HG03520 (cell line): ENCODE results near the gene TNS3.

ENCODE experiments used
- ATAC-seq: cut with Tn5 transposase; IDR thresholded peaks from one replicate; pipeline ENCODE4 v1.9.1; 2021; ENCODE audit warnings: mild to moderate bottlenecking, moderate library complexity; ENCODE audit not compliant: unreplicated experiment

The TNS3 gene

DNA sequence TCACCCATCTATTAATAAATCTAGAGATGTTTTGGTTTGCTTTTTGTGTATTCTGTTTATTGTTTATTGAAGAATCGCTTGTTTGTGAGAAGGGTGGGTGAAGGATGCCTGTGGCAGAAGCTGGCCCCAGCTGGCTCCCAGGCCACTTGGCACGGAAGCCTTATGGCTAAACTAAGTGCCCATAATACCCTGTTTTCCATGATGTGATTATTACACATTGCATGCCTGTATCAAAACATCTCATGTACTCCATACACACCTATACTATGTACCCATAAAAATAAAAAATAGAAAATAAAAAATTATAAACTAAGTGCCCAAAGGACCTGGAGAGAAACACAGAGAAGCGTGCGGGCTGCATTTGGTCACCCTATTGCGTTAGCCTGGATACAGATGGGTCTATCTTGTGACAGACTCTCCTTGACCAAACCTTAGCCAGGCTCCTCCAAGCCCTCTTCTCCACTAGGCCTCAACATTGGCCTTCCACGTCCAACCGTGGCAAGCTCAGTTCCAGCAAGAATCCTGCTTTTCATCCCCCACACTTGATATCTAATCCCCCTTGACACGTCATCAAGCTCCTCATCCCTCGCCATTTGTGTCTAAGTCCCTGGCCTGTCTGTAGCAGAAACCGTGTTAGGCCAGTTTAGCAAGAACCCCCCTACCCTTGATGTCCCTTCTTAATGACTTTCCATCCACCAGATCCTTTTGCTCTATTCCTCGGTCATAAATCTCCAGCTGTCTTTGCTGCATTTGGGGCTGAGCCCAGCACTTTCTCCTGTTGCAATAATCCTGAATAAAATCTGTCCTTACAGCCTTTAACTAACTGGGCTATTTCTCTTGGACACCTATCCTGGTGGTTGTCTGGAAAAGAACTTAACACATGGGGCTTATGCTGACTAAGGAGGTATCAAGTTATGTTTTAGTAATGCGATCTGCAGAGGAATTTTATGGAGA is 245.2 kb downstream of the TNS3 start:
- no peak for ATAC-seq

DNA sequence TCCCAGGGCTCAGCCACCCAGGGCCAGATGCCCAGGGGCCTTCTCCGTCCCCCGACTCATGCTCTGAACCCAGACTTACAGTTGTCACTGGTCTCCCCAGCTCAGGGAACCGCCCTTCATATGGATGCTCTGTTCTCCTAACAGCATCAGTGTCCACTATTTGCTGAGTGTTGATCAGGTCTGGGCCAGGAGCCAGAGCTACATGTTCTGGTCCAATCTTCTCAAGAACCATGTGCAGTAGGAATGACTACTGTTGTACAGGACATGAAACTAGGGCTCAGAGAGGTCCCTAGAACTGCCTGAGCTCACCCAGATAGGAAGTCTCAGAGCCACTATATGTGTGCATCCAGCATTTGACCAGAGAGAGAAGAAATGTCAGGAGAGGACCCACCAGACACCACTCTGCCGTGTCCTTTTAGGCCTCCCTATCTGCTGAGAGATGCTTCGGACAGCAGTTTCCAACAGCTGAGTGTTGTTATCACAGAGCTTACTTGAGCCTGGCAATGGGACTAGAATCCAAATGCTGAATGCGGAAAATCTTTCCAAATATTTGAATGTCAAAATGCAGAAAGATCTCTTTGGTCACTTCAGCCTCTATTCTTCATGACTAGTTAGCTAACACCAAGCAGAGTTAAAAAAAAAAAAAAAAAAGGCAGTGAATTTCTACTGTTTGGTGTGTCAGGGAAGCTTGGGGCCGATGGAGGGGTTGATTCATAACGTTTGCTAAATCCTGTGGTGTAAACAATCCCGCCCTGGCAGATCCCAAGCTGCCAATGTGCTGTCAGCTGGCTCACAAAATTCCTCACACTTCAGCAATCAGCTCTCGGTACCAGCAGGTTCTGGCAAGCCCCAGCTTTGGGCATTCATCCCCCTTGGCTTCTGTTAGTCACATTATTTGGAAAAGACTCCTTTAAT is 246.1 kb downstream of the TNS3 start:
- ATAC-seq, result no peak

DNA sequence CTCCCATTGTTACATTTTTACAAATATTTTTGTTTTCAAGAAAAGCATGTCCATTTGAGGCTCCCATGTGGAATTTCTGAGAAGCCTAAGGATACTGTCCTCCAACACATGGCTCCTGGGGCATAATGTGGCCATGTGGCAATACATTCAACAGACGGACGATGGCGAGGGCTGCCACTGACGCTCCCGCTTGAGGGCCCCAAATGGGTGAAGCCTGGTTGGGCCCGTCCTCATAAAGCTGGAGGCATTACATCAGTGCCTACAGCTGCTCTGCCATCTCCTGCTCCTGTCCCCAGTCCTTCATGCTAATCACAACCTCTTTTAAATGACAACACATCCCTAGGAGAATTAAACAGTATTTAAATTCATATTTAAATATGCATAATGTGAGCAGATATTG is 246.8 kb downstream of the TNS3 start:
- no peak for ATAC-seq

DNA sequence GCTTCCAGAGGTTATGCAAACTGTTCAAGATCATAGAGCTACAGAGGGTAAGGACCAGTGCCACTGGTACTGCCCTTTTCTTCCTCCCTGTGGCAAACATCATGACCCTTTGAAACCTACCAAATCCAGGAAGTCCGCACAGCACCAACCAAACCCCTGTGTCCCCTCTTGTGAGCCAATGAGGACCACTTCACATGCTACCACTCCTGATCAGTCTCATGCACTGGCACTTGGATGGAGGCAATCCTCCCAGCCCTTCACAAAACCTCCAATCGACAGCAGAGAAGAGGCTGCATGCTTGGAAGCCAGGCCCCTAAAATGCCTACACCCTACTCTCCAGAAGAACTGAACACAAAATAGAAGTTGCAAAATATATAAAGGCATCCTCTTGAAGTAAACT is 248.0 kb downstream of the TNS3 start:
- ATAC-seq, result no peak

DNA sequence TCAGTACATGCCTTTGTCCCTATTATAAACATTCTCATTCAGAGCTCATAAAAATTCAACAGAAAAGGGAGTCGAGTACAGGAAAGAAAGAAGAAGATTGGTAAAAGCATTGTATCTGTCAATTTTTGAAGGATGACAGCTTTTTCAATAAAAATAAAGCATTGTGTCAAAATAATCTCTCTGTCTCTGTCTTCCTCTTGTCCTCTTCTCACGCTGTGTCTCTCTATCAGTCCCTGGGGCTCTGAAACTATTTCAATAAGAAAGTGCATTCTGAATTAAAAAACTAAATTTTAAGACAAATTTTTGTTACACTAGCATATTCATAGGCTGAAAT is 248.4 kb downstream of the TNS3 start:
- ATAC-seq, result no peak

DNA sequence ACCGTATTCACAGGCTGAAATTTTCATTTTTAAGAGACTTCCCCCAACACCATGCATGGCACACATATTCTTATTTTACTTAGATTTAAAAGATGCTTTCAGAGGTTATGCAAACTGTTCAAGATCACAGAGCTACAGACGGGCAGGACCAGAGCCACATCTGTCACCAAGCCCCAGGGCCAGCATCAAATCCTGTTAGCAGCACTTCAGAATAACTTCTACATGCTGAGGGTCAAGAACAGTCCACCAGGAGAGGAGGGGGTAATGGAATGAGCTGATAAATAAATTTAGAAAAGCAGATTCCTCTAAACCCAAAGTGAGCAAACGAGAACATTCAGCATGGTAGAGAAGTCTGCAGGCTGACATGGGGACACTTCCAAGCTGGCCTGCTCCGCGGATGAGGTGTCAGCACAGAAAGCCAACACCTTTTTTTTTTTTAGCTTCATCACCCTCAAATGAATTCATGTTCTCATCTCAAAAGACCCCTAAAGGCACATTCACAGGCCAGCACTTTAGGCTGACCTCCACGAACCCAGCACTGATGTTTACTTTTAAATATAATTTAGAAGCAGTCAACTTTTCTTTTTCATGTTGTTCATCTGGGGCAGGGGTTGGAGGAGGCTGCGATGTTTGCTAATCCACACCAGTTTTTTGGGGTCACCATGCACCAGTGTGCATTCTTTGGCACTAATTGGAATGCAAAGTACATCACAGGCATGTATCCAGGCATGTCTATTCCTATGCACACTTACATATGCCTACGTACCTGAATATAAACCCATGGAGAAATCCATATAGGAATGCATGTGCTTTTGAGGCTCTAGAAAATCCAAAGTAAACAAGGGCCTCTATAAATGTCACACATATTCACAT is 249.0 kb downstream of the TNS3 start:
- ATAC-seq, result no peak

DNA sequence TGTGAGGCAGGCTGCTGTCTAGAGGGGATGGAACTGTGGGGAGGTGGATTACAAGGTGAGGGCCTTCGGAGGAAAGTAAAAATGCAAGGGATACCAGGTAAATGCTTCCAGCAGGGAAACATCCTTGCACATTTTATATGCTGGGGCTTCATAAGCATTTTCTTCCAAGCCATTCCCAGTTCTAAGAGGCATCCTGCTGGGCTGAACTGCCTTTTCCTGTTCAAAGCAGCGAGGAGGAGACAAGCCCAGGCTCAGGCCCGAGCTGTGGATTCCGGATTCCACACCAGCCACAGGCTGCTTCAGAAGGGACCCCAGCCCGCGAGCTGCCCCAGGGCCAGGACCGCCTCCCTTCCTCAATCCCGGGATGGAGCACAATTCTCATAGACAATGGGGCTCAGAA is 249.7 kb downstream of the TNS3 start:
- ATAC-seq, result no peak

DNA sequence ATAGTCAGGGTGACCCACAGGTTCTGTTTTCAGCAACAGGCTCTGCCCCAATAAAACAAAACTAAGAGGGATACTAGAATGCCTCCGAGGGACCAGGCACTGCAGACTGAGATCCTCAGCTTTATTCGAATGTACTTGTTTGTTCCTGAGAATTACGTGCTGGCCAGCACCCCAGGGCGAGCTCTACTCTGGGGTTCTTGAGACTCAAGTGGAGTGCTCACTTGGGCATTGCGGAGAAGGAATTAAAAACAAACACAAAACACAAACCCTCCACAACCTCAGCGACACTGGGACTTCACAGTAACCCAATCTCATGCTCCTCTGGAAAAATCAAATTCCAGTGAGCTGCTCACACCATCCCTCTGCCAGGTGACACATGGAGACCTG is 250.7 kb downstream of the TNS3 start:
- ATAC-seq, result no peak

DNA sequence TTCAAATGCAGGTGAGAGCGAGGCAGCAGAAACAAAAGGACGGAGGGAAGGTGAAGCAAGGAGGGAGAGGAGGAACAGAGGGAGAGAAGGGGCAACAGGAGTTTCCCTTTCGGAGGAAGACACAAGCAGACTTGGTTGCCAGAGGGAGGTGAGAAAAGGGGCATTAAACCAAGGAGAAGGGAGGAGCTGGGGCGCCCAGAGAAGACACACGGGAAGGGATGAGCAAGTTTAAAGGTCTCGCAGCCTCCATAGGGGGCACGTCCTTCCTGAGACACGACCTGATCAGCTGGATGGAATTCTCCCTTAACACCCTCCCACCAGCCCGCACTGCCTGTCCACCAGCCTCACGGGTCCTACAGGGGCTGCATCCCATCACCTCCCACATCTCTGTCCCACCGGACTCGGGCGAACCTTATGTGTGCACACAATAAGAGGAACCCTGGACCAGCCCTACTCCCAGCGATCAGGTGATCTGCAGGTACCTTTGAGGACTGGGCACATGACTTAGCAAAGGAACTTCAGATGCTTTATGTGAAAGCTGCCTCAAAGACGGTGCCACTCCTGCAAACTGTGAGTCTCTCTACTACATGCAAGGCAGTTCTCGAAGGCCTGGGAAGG is 251.2 kb downstream of the TNS3 start:
- ATAC-seq, result no peak

DNA sequence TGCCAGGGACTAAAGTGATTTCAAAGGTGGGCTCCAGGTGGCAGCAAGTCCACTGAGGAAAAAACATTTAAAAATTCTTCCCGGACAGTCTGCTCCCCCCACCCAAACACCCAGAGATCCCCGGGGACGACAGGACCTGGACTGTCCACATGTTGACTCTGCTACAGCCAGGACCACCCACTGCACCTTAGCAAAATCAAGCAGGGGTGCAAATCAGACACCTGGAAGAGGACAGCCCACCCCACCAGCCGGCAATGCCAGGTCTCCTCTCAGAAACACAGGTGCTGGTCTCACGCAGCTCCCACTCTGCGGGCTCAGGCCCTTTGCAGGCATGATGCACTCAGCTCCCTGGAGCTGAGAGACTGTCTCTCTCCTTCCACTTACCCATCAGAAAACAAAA is 251.9 kb downstream of the TNS3 start:
- no peak for ATAC-seq

DNA sequence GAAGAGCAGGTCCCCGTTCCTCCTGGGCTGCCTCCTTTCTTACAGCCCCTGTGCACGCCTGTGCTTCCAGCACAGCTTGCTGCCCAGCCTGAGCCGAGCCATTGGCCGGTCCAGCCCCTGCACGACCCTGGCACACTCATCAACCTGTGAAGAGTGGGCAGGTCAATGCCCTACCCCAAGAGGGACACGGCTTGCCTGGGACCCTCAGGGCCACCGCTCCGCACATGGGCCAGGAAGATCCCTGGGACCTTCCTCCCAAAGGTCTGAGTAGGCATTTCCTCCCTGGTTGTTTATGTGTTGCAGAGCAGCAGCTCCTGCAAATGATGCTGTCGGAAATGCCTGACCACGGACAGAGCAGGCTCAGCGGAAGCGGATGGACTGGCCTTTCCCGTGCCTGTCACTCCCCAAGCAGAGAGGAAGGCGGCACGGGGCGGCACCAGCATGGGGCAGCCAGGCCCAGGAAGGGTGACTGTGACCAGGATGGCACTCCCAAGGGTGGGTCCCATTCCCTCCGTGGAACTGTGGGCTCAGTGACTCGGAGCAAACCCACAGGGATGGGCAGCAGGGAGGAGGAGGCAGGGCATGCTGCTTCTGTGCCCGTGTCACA is 252.5 kb downstream of the TNS3 start:
- no peak for ATAC-seq

DNA sequence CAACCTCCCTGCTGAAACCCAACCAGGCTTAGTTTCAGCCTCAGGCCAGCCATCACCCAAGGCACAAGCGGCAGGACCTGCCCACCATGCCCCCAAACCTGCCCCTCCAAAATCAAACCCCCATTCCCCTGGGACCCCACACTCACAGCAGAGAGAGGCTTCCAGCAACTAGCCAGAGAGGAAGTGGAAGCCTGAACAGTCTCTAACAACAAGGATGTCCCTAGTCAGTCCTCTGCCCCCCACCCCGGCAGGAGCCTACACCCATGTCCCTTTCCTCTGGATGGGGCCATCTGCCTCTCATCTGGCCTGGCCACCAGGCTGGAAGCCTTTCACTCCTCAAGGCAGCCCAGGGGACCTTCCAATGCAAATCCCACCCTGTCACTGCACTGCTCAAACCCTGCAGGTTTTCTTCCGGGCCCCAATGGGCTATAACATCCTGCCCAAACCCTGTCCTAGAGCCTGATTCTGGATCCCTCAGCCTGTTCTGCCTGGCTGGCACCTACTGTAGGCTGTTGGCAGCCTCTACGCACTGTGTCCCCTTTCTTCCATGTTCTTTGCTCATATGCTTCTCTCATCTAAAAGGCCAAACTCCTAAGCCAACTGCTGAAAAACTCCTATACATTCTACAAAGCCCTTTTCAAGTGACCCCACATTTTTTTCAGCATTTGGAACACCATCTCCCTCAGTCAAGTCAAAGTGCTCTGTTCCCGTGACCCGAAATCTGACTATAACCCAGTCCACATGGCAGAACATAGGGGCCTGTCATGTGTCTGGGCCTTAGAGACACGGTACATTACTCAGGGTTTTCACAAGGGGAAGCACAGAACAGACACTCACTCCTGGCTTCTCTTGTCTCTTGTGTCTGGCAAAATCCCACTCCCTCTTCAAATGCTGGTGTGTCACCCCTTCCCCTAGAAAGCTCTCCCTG is 253.3 kb downstream of the TNS3 start:
- ATAC-seq, result no peak

DNA sequence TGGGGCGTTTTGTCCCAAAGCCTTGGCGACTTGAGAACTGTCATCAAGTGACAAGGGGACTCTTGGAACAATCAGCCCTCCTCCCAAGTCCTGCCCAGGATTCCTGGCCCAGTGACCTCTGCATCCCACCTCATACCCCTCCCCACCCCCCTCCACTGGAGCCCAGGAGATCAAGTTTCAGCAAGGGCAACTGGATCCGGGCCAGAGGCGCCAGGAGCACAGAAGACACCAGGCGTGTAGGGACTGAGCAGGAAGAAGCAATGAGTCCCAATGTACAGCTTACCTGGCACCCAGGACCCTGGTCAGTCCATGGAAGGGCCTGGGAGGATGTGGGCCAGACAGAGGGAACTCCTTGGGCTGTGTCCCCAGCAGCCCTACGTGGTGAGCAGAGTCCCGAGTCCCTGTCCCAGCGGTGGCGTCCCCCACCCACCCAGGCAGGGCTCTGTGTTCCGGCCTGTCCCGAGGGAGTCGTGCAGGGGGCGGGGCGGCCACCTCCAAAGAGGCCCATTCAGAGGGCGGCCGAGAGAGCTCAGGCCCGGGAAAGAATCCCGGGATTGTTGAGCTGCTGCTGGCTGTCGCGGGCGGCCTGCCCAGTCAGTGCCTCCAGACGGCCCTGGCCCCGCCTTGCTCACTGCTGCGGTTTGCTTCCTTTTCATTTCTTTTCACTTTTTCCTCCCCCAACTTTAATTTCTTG is 254.1 kb downstream of the TNS3 start:
- no peak for ATAC-seq

DNA sequence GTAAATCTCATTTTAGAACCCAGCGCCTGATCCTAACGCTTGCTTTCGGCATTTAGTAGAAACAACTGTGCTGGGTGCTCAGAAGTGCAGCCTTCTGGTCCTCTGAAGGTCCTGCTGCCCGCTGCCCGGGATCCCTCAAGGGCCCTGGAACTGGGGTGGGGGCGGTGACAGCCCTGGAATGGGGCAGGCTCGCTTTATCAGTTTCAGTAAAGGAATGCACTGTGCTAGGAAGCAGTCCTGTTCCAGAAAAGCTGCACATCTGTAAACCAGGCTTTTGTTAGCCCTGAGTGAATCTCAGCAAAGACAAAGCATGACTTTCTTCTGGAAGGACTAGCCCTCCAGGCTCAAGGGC is 254.6 kb downstream of the TNS3 start:
- no peak for ATAC-seq

DNA sequence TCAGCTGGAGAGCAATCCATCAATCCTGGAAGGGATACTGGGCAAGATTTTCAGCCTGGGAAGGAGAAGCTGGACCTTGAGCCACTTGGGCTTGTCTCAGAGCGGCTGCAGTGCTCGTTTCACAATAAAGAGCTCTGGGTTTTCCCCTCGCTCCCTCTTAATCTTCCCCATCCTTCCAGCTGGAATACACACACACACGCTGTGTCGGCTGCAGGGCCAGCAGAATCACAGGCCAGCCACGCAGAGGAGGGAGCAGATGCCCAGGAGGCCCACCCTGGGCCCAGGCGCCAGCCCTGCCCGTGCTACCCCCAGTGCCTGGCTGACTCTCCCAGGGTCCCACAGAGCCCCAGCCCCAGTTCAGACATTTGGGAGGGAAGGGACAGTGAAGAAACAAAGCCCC is 255.1 kb downstream of the TNS3 start:
- no peak for ATAC-seq

DNA sequence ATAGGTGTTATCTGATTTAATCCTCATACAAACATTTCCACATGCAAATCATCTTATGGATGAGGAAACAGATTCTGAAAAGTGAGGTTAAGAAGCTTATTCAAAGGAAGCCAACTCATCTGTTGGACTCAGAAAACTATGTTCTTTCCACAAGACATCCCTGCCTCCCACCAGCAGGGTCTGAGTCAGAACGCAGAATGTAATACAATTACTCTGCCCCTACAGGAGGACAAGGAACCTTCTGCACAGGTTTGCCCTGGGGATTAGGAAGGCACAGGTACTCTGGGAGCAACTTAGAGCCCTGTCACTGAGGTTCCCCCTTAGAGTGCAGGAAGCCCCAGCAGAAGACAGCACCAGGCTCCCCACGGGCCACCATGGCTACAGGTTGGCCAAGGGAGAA is 255.7 kb downstream of the TNS3 start:
- no peak for ATAC-seq

DNA sequence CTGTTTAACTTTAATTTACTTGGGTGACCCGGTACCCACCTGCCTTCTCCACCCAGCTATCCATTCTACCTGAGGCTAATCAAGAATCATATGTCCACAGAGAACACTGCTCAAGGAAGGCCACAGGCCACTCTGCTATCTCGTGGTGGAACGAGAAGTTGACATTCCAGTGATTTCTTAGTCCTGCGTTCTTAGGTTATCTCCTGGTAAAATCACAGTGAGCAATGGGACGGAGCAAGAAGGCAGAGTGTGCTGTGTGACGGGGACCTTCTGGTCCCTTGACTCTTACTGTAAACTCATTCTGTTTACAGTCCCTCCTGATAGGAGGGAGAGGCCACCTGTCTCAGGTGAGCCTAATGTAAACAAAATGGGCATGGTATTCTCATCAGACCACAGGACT is 256.6 kb downstream of the TNS3 start:
- no peak for ATAC-seq

DNA sequence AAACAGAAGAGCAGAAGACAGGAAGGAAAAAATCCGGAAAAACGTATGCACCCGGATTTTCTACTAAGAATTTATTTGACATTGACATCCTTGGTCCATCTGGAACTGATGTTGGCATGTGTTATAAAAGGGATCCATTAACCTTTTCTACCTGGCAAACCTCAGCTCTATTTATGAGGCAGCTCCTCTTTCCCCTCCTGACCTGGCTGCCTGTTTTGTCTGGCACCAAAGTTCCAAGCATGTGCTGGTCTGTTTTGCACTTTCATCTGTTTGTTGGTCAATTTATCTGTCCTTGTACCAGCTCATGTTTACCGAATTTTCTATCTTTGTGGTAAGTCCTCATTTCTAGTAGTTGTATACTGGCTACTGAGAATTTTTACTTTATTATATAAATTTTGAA is 258.0 kb downstream of the TNS3 start:
- ATAC-seq, result no peak

DNA sequence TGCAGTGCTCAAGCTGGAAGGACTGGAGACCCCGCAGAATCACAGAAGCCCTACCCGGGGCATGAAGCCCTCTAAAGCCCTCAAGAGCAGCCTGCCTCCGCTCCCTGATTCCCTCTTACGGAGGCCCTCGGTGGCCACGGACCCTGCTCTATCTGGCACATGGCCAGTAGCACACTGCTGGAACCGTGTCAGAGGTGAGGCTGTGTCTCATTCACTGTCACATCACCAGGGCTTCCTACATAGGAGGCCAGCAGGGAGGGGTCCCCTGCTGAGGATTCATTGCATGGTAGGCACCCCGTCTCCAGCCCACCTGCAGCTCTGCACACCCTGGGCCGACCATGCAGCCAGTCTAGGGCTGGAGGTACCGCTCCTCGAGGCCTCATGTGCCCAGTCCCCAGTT is 259.2 kb downstream of the TNS3 start:
- ATAC-seq, result no peak
